IMR-90 (cell line): ENCODE results near the gene PARD3. TPM values are rescaled to one million over a fixed set of nuclear protein-coding genes. Genes with fewer than 3 reads are reported as not detected.

Experiments
- ATAC-seq: fragments of 200-7000 bp; cut with Tn5 transposase; 2 replicates; pipeline ENCODE4 v1.9.1; 2020; ENCODE audit warnings: low read depth, mild to moderate bottlenecking, moderate library complexity
- BruUV-seq: library from RNA; stranded (reverse); fragments of 400-500 nt; replicated peaks from 2 replicates; lab custom pipeline; 2021; lab: Mats Ljungman, UMichigan
- CTCF ChIA-PET: fragments of 300-600 bp; formaldehyde crosslinking; extraction: SDS; loops from one replicate; lab custom pipeline; 2021; ENCODE audit warnings: antibody characterized with exemption; lab: Yijun Ruan, JAX
- POLR2A ChIA-PET: fragments of 300-600 bp; sonication (Branson Sonifier 250); formaldehyde crosslinking; loops from one replicate; lab custom pipeline; 2022; ENCODE audit warnings: antibody characterized with exemption; ENCODE audit not compliant: unreplicated experiment; lab: Charles Lee
- DNase-seq: peaks from one replicate; pipeline ENCODE4 v3.0.0; 2013
- H2AFZ ChIP-seq: replicated peaks from 2 replicates; pipeline ENCODE3; 2013; ENCODE audit warnings: low read length, mild to moderate bottlenecking; ENCODE audit not compliant: poor library complexity
- H2AK5ac ChIP-seq: 2 replicates; pipeline ENCODE4 v1.6.1; 2013; ENCODE audit warnings: low read depth, low read length, inconsistent platforms
- H2AK9ac ChIP-seq: replicated peaks from 2 replicates; pipeline ENCODE3; 2013; ENCODE audit warnings: mild to moderate bottlenecking, low read depth, low read length, moderate library complexity; ENCODE audit not compliant: poor library complexity
- H2BK120ac ChIP-seq: 2 replicates; pipeline ENCODE4 v1.6.1; 2013; ENCODE audit warnings: low read depth, low read length, inconsistent platforms
- H2BK15ac ChIP-seq: 3 replicates; pipeline ENCODE4 v1.6.1; 2013; ENCODE audit warnings: low read depth, low read length, inconsistent platforms
- H2BK20ac ChIP-seq: 2 replicates; pipeline ENCODE4 v1.6.1; 2013; ENCODE audit warnings: low read depth, mild to moderate bottlenecking, inconsistent platforms, low read length, moderate library complexity
- H2BK5ac ChIP-seq: 2 replicates; pipeline ENCODE4 v1.6.1; 2013; ENCODE audit warnings: mild to moderate bottlenecking, low read depth, low read length, inconsistent platforms; ENCODE audit not compliant: poor library complexity, severe bottlenecking
- H3K14ac ChIP-seq: replicated peaks from 2 replicates; pipeline ENCODE4 v1.6.1; 2013; ENCODE audit warnings: low read depth, low read length, inconsistent platforms
- H3K18ac ChIP-seq: 2 replicates; pipeline ENCODE4 v1.6.1; 2013; ENCODE audit warnings: low read depth, low read length, control low read depth
- H3K23ac ChIP-seq: 2 replicates; pipeline ENCODE4 v1.6.1; 2013; ENCODE audit warnings: low read depth, low read length, inconsistent platforms
- H3K27ac ChIP-seq: 2 replicates; pipeline ENCODE4 v1.5.1; 2013; ENCODE audit warnings: mild to moderate bottlenecking, control low read depth, low read length; ENCODE audit not compliant: insufficient read depth
- H3K27me3 ChIP-seq: 2 replicates; pipeline ENCODE4 v1.6.1; 2013; ENCODE audit warnings: low read length; ENCODE audit not compliant: control insufficient read depth, insufficient read depth
- H3K36me3 ChIP-seq: 2 replicates; pipeline ENCODE4 v1.6.1; 2013; ENCODE audit warnings: low read length, mixed read lengths; ENCODE audit not compliant: control insufficient read depth, insufficient read depth
- H3K4ac ChIP-seq: 2 replicates; pipeline ENCODE4 v1.6.1; 2013; ENCODE audit warnings: low read depth, low read length, inconsistent platforms
- H3K4me1 ChIP-seq: 2 replicates; pipeline ENCODE4 v1.6.1; 2013; ENCODE audit warnings: low read length, mixed read lengths; ENCODE audit not compliant: control insufficient read depth, insufficient read depth
- H3K4me2 ChIP-seq: 2 replicates; pipeline ENCODE4 v1.6.1; 2013; ENCODE audit warnings: low read depth, mild to moderate bottlenecking, control low read depth, low read length, moderate library complexity
- H3K4me3 ChIP-seq: 2 replicates; pipeline ENCODE4 v1.5.1; 2013; ENCODE audit warnings: low read depth, mild to moderate bottlenecking, control low read depth, low read length, moderate library complexity; ENCODE audit not compliant: insufficient read depth
- H3K56ac ChIP-seq: 2 replicates; pipeline ENCODE4 v1.6.1; 2013; ENCODE audit warnings: low read length, inconsistent platforms; ENCODE audit not compliant: insufficient read depth; ENCODE audit errors: extremely low read depth
- H3K79me1 ChIP-seq, 2 experiments: 2 replicates each; pipeline ENCODE4 v1.6.1; 2013; ENCODE audit warnings: low read length in 2 of 2, inconsistent platforms in 1 of 2, low read depth in 1 of 2
- H3K9ac ChIP-seq: 2 replicates; pipeline ENCODE4 v1.6.1; 2013; ENCODE audit warnings: low read depth, low read length, control low read depth
- H3K9me1 ChIP-seq: 2 replicates; pipeline ENCODE4 v1.6.1; 2013; ENCODE audit warnings: low read length, inconsistent platforms; ENCODE audit not compliant: insufficient read depth
- H3K9me3 ChIP-seq: 2 replicates; pipeline ENCODE4 v1.6.1; 2013; ENCODE audit warnings: low read length; ENCODE audit not compliant: control insufficient read depth, insufficient read depth
- H4K20me1 ChIP-seq: 2 replicates; pipeline ENCODE4 v1.6.1; 2013; ENCODE audit warnings: low read length, inconsistent platforms; ENCODE audit not compliant: insufficient read depth
- H4K5ac ChIP-seq: 2 replicates; pipeline ENCODE4 v1.6.1; 2013; ENCODE audit warnings: mild to moderate bottlenecking, low read depth, low read length, control low read depth
- H4K8ac ChIP-seq, 2 experiments: 2 replicates each; pipeline ENCODE4 v1.6.1; 2013; ENCODE audit warnings: low read depth in 2 of 2, low read length in 2 of 2, control low read depth in 1 of 2, inconsistent platforms in 1 of 2
- H4K91ac ChIP-seq: 2 replicates; pipeline ENCODE4 v1.6.1; 2013; ENCODE audit warnings: low read depth, low read length, inconsistent platforms; ENCODE audit not compliant: insufficient read depth
- CEBPB ChIP-seq: IDR thresholded peaks from 2 replicates; pipeline ENCODE4 v1.6.1; 2012; ENCODE audit warnings: low read depth, low read length, improper control_type of control experiment
- CHD1 ChIP-seq: IDR thresholded peaks from 2 replicates; pipeline ENCODE4 v1.6.1; 2012; ENCODE audit warnings: low read depth, low read length, improper control_type of control experiment
- FOS ChIP-seq: fragments of 150-350 bp; IDR thresholded peaks from 2 replicates; pipeline ENCODE4 v1.6.1; 2016; ENCODE audit warnings: low read depth, low read length
- MAFK ChIP-seq: IDR thresholded peaks from 2 replicates; pipeline ENCODE4 v1.6.1; 2012; ENCODE audit warnings: low read depth, low read length, improper control_type of control experiment
- NFE2L2 ChIP-seq: fragments of 150-350 bp; IDR thresholded peaks from 2 replicates; pipeline ENCODE4 v1.6.1; 2016; ENCODE audit warnings: low read depth, mild to moderate bottlenecking, low read length
- POLR2A ChIP-seq: IDR thresholded peaks from 2 replicates; pipeline ENCODE4 v1.6.1; 2012; ENCODE audit warnings: mild to moderate bottlenecking, low read depth, low read length
- RAD21 ChIP-seq: IDR thresholded peaks from 2 replicates; pipeline ENCODE4 v1.6.1; 2012; ENCODE audit warnings: low read length, improper control_type of control experiment
- RCOR1 ChIP-seq: IDR thresholded peaks from 2 replicates; pipeline ENCODE4 v1.6.1; 2012; ENCODE audit warnings: mild to moderate bottlenecking, low read length, improper control_type of control experiment; ENCODE audit not compliant: insufficient replicate concordance
- RFX5 ChIP-seq: IDR thresholded peaks from 2 replicates; pipeline ENCODE4 v1.8.0; 2012; ENCODE audit warnings: low read depth, mild to moderate bottlenecking, low read length, moderate library complexity
- WGBS, 2 experiments: methylation state at CpG; one replicate each; pipeline versions ENCODE4 v1.1.5 to v1.1.7; 2013; ENCODE audit warnings: missing lambda C conversion rate in 2 of 2; ENCODE audit not compliant: insufficient read length in 1 of 2; ENCODE audit errors: extremely low coverage in 2 of 2; 5-methylcytosine and 5-hydroxymethylcytosine counted together
- dilution Hi-C: fragments of 300-500 bp; cut with HindIII; formaldehyde crosslinking; loops from one replicate; pipeline ENCODE4 v1.14.3; 2018; ENCODE audit warnings: low sequenced_read_pairs; ENCODE audit not compliant: unreplicated experiment
- in situ Hi-C: fragments of 300-500 bp; cut with MboI; formaldehyde crosslinking; loops from 3 replicates; pipeline ENCODE4 v1.14.3; 2019; ENCODE audit warnings: low sequenced_read_pairs, inconsistent platforms, mixed read lengths
- intact Hi-C: fragments of 100-400 bp; cut with micrococcal nuclease; formaldehyde crosslinking; loops from 2 replicates; pipeline ENCODE4 v1.10.0; 2022
- polyA plus RNA-seq, 3 experiments: library from polyadenylated mRNA; depleted of rRNA; stranded (reverse); fragments of >200 nt; gene quantifications; 2 replicates each; pipeline ENCODE4 v1.2.3, GENCODE V29; 2012; ENCODE audit warnings: low replicate concordance in 1 of 3
- total RNA-seq: library from RNA; depleted of rRNA; stranded (reverse); fragments of >200 nt; gene quantifications from 2 replicates; pipeline ENCODE4 v1.2.3, GENCODE V29; 2012
- TF ChIP-seq, protein P1 (sequence below): fragments of 150-350 bp; IDR thresholded peaks from 2 replicates; pipeline ENCODE4 v1.6.1; 2016; ENCODE audit warnings: low read depth, mild to moderate bottlenecking, low read length, moderate library complexity, borderline replicate concordance
- TF ChIP-seq, protein P2 (sequence below): fragments of 150-350 bp; IDR thresholded peaks from 2 replicates; pipeline ENCODE4 v1.6.1; 2017; ENCODE audit warnings: mild to moderate bottlenecking, antibody characterized with exemption, low read length, low read depth

Gene PARD3
- total and polyA plus RNA-seq, 2 of the 4 experiments (the other 2 are of a cell fraction), result 14.6 to 37.5 TPM

DNA sequence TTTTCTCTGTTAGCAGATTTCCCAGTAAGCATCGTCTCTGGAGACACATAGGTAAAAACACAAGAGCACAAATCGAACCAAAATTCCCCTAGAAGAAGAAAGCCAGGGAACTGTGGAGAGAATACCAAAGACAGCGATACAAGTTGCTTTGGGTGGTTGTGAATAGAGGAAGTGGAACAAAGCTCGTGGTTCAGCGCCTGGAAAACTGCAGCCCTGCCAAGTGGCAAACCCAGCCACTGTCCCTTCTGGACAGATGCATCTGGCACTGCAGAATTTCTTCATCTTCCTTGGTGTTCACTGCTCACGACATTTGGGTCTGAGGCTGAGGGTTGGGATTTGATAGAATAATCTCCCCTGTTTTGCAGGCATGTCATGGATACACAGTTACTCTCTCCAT, 733.8 kb downstream of the PARD3 start:
- in situ Hi-C loops, result no loop called here
- DNase-seq (no peak), ATAC-seq (no peak)
- peaks cover 10% of the 10 kb centered on the region for H3K9me3 ChIP-seq
- H2BK120ac ChIP-seq, result no peak overlapping the region
- ChIA-PET POLR2A (no interaction called here), CTCF (no interaction called here)
- TF ChIP-seq RAD21 (no peak), CEBPB (no peak), FOS (no peak), CHD1 (no peak), RFX5 (no peak), NFE2L2 (no peak), MAFK (no peak), RCOR1 (no peak), POLR2A (no peak)
- TF ChIP-seq, protein P1, sequence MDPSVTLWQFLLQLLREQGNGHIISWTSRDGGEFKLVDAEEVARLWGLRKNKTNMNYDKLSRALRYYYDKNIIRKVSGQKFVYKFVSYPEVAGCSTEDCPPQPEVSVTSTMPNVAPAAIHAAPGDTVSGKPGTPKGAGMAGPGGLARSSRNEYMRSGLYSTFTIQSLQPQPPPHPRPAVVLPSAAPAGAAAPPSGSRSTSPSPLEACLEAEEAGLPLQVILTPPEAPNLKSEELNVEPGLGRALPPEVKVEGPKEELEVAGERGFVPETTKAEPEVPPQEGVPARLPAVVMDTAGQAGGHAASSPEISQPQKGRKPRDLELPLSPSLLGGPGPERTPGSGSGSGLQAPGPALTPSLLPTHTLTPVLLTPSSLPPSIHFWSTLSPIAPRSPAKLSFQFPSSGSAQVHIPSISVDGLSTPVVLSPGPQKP, result no peak
- TF ChIP-seq, protein P2, sequence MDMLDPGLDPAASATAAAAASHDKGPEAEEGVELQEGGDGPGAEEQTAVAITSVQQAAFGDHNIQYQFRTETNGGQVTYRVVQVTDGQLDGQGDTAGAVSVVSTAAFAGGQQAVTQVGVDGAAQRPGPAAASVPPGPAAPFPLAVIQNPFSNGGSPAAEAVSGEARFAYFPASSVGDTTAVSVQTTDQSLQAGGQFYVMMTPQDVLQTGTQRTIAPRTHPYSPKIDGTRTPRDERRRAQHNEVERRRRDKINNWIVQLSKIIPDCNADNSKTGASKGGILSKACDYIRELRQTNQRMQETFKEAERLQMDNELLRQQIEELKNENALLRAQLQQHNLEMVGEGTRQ, result no peak
- H3K9ac ChIP-seq, result no peak overlapping the region
- intact Hi-C loops, result no loop called here
- no peak overlapping the region for H3K18ac ChIP-seq
- H3K27ac ChIP-seq, result no peak overlapping the region
- no peaks in the 10 kb centered on the region for H3K36me3 ChIP-seq
- no peak overlapping the region for H3K56ac ChIP-seq
- no peak overlapping the region for H3K23ac ChIP-seq
- BruUV-seq, result no TSS peak
- H3K27me3 ChIP-seq, result peaks cover 16% of the 10 kb centered on the region
- no peaks in the 10 kb centered on the region for H3K4me1 ChIP-seq
- H4K5ac ChIP-seq, result no peak overlapping the region
- H2AK9ac ChIP-seq, result no peak overlapping the region
- no peak overlapping the region for H3K4me3 ChIP-seq
- no peak overlapping the region for H2BK5ac ChIP-seq
- H4K8ac ChIP-seq, result no peak overlapping the region
- H3K4ac ChIP-seq, result no peak overlapping the region
- H3K14ac ChIP-seq, result no peak overlapping the region
- H3K4me2 ChIP-seq, result no peak overlapping the region
- H2BK20ac ChIP-seq, result no peak overlapping the region
- H4K20me1 ChIP-seq, result no peaks in the 10 kb centered on the region
- WGBS, 2 experiments, result no CpG with 5 or more reads among the region's 6 CpGs
- no peak overlapping the region for H2AFZ ChIP-seq
- H3K79me1 ChIP-seq, result no peaks in the 10 kb centered on the region
- no peak overlapping the region for H2AK5ac ChIP-seq
- H3K9me1 ChIP-seq, result no peaks in the 10 kb centered on the region
- no peak overlapping the region for H4K91ac ChIP-seq
- dilution Hi-C loops, result no loop called here
- no peak overlapping the region for H2BK15ac ChIP-seq
